BE2C (cell line): Measurements from ENCODE around the gene TENM4.

Source experiments
- DNase-seq: peaks from one replicate; pipeline ENCODE4 v3.0.0-alpha.2; 2020
- H3K27me3 ChIP-seq: fragments of 250-450 bp; sonication (Bioruptor Pico); 2 replicates; pipeline ENCODE4 v1.5.1; 2020; ENCODE audit warnings: mild to moderate bottlenecking
- H3K36me3 ChIP-seq: fragments of 250-450 bp; sonication (Bioruptor Pico); 2 replicates; pipeline ENCODE4 v1.5.1; 2020; ENCODE audit warnings: mild to moderate bottlenecking
- H3K4me1 ChIP-seq: fragments of 250-450 bp; sonication (Bioruptor Pico); 2 replicates; pipeline ENCODE4 v1.5.1; 2020
- H3K4me3 ChIP-seq: 2 replicates; pipeline ENCODE4 v1.5.1; 2011; ENCODE audit warnings: low read depth, low read length
- H3K9me3 ChIP-seq: fragments of 250-450 bp; sonication (Bioruptor Pico); 2 replicates; pipeline ENCODE4 v1.5.1; 2020
- TF ChIP-seq, protein P1 (sequence below): IDR thresholded peaks from 2 replicates; pipeline ENCODE4 v1.5.1; 2012; ENCODE audit warnings: mild to moderate bottlenecking, low read depth, low read length

TENM4 gene

GRCh38 chr11:78605296-78605695, 835.5 kb downstream of the TENM4 start:
- Histone ChIP-seq H3K9me3 (no peaks in the 10 kb centered on the region; the same call in 1 of the 2 replicates), H3K36me3 (no peaks in the 10 kb centered on the region), H3K4me3 (no peak overlapping the region), H3K27me3 (peaks cover 23% of the 10 kb centered on the region), H3K4me1 (peaks cover 7% of the 10 kb centered on the region; the same call in 1 of the 2 replicates)
- DNase-seq = no peak
- TF ChIP-seq, protein P1, sequence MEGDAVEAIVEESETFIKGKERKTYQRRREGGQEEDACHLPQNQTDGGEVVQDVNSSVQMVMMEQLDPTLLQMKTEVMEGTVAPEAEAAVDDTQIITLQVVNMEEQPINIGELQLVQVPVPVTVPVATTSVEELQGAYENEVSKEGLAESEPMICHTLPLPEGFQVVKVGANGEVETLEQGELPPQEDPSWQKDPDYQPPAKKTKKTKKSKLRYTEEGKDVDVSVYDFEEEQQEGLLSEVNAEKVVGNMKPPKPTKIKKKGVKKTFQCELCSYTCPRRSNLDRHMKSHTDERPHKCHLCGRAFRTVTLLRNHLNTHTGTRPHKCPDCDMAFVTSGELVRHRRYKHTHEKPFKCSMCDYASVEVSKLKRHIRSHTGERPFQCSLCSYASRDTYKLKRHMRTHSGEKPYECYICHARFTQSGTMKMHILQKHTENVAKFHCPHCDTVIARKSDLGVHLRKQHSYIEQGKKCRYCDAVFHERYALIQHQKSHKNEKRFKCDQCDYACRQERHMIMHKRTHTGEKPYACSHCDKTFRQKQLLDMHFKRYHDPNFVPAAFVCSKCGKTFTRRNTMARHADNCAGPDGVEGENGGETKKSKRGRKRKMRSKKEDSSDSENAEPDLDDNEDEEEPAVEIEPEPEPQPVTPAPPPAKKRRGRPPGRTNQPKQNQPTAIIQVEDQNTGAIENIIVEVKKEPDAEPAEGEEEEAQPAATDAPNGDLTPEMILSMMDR = no peak

GRCh38 chr11:78603792-78604191, 837.0 kb downstream of the TENM4 start:
- H3K4me3 ChIP-seq = no peak overlapping the region
- TF ChIP-seq, protein P1 = no peak

More at GRCh38 chr11:78603792-78604191, 837.0 kb downstream of the TENM4 start:
- Histone ChIP-seq H3K36me3 (no peaks in the 10 kb centered on the region), H3K27me3 (peaks cover 23% of the 10 kb centered on the region), H3K4me1 (peaks cover 7% of the 10 kb centered on the region; the same call in 1 of the 2 replicates), H3K9me3 (no peaks in the 10 kb centered on the region; the same call in 1 of the 2 replicates)
- DNase-seq = no peak
